NB4 (cell line): ENCODE results near the gene PRKAR1B.

Experiments
- MYC ChIP-seq: IDR thresholded peaks from 2 replicates; pipeline ENCODE4 v1.6.1; 2011; ENCODE audit warnings: low read depth, low read length
- POLR2A ChIP-seq: IDR thresholded peaks from 2 replicates; pipeline ENCODE4 v1.6.1; 2011; ENCODE audit warnings: mild to moderate bottlenecking; ENCODE audit not compliant: insufficient read length; ENCODE audit errors: extremely low read depth
- TF ChIP-seq, protein P1 (sequence below): IDR thresholded peaks from one replicate; pipeline ENCODE4 v1.5.1; 2012; ENCODE audit warnings: low read depth, low read length

DNA sequence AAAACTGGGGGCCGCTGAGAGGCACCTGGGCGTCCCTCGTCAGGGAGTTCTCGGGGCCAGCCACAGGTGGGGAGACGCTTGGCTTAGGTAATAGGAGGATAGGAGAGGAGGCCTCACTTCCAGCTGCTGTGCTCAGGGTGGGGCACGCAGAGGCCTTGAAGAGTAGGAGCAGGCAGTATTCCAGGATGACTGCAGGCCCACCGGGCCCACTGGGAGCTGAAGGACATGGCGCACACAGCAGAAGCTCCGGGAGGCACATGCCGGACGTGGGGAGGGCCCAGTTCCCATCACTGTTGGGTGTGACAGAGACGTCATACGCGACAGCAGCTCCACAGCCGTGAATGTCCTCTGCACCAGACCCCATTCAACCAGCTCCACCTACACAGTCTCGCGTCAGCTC lies 185.4 kb downstream of the PRKAR1B start:
- TF ChIP-seq, protein P1, sequence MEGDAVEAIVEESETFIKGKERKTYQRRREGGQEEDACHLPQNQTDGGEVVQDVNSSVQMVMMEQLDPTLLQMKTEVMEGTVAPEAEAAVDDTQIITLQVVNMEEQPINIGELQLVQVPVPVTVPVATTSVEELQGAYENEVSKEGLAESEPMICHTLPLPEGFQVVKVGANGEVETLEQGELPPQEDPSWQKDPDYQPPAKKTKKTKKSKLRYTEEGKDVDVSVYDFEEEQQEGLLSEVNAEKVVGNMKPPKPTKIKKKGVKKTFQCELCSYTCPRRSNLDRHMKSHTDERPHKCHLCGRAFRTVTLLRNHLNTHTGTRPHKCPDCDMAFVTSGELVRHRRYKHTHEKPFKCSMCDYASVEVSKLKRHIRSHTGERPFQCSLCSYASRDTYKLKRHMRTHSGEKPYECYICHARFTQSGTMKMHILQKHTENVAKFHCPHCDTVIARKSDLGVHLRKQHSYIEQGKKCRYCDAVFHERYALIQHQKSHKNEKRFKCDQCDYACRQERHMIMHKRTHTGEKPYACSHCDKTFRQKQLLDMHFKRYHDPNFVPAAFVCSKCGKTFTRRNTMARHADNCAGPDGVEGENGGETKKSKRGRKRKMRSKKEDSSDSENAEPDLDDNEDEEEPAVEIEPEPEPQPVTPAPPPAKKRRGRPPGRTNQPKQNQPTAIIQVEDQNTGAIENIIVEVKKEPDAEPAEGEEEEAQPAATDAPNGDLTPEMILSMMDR, result no peak
- TF ChIP-seq POLR2A (no peak), MYC (no peak)
